WTC11 (cell line): Measurements from ENCODE around the gene OR2AE1.

Source experiments
- CBFB ChIP-seq: sonication (generic); formaldehyde crosslinking; IDR thresholded peaks from 2 replicates; pipeline ENCODE4 v1.8.1; 2022; ENCODE audit warnings: mild to moderate bottlenecking, low read depth, missing genetic modification reagents
- CTCF ChIP-seq: fragments of 200-600 bp; IDR thresholded peaks from 2 replicates; pipeline ENCODE4 v1.8.0; 2022; ENCODE audit warnings: antibody characterized with exemption
- FOXP1 ChIP-seq: sonication (generic); formaldehyde crosslinking; IDR thresholded peaks from 2 replicates; pipeline ENCODE4 v1.8.0; 2022; ENCODE audit warnings: missing genetic modification reagents, mild to moderate bottlenecking, moderate library complexity, borderline replicate concordance
- KAT7 ChIP-seq: sonication (generic); formaldehyde crosslinking; IDR thresholded peaks from 2 replicates; pipeline ENCODE4 v1.8.1; 2023; ENCODE audit warnings: missing genetic modification reagents, mild to moderate bottlenecking, borderline replicate concordance

GRCh38 chr7:99901581-99901980, 24.7 kb upstream of the OR2AE1 start:
- TF ChIP-seq CBFB (CRISPR knock-in tag), result no peak
- no peak for TF ChIP-seq CTCF
- TF ChIP-seq KAT7, result no peak
- TF ChIP-seq FOXP1, result no peak
